ENCODE results near the gene CIDEC. TPM values are rescaled to one million over a fixed set of nuclear protein-coding genes. Genes with fewer than 3 reads are reported as not detected.
"Not testable (repeated sequence)": the region's sequence is repeated elsewhere in the genome, so short reads cannot be mapped to it uniquely, and the experiment has no call there.

CIDEC gene
- total and polyA plus RNA-seq, 9 of the 15 experiments (the other 6 are each of a cell fraction or from before 2014, with no cell fraction given): not detected

DNA sequence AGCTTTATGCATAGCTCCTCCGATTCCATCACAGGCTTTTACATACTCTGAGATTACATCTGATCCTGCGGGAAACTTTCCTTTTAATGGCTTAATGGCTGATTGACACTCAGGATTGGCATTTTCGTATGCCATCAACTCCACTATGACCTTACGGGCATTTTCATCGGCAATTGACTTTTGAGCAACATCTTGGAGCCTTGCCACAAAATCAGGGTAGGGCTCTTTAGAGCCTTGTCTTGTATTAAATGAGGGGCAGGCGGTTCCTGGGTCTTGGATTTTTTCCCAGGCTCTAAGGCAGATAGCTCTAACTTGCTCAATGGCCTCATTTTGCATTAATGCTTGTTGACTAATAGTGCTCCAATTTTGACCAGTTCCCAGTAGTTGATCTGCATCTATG is 28.1 kb downstream of the CIDEC start:
- H3K27ac ChIP-seq (ENCODE audit: extremely low read depth, low read depth, low read length); H3K79me2 ChIP-seq (ENCODE audit: control insufficient read depth, insufficient read depth, low read length); H3K4me1 ChIP-seq (replicated peaks in 1 of 2; ENCODE audit: control insufficient read depth in 2 of 2, insufficient read depth in 2 of 2, low read length in 2 of 2); DNase-seq (ENCODE audit: extremely low read depth in 1 of 4, low spot score in 3 of 4); H4K20me1 ChIP-seq (replicated peaks; ENCODE audit: control insufficient read depth, insufficient read depth, low read length); H3K9me1 ChIP-seq (ENCODE audit: control insufficient read depth, insufficient read depth, low read length); H3K9me3 ChIP-seq (replicated peaks; ENCODE audit: control insufficient read depth, insufficient read depth, low read depth, low read length); FAIRE-seq; BruUV-seq (replicated peaks); H3K4me3 ChIP-seq; H2AFZ ChIP-seq (ENCODE audit: low read depth, low read length); H3K36me3 ChIP-seq (ENCODE audit: control insufficient read depth, insufficient read depth, low read length); H3K27me3 ChIP-seq (ENCODE audit: control insufficient read depth in 2 of 2, insufficient read depth in 2 of 2, low read length in 2 of 2); CTCF ChIA-PET (ENCODE audit: low intra/inter-chr PET ratio); H3K4me2 ChIP-seq (ENCODE audit: insufficient read depth, low read length); ATAC-seq; H3K9ac ChIP-seq (ENCODE audit: insufficient read depth in 1 of 2, low read depth in 2 of 2, low read length in 2 of 2); in situ Hi-C loops (cut with MboI): not testable (repeated sequence)
- TF ChIP-seq NFIC (IDR thresholded peaks at IDR 0.05): peak; percentile 19; the same call in 1 of the 2 replicates
- 39% methylated on average over 6 of the region's 6 CpGs for WGBS (ENCODE audit: insufficient coverage, low coverage, missing lambda C conversion rate)
- intact Hi-C loops (cut with micrococcal nuclease): loop anchor here (1.0 kb wide), 1 partner anchor 470 kb away; no protein-coding TSS in a partner anchor
- POLR2A ChIA-PET: interaction anchor here (0.8 to 1.0 kb wide), 2 partner anchors 9 to 20 kb away, joined by 3 to 4 read pairs; partner anchors contain the start of gene RPUSD3

DNA sequence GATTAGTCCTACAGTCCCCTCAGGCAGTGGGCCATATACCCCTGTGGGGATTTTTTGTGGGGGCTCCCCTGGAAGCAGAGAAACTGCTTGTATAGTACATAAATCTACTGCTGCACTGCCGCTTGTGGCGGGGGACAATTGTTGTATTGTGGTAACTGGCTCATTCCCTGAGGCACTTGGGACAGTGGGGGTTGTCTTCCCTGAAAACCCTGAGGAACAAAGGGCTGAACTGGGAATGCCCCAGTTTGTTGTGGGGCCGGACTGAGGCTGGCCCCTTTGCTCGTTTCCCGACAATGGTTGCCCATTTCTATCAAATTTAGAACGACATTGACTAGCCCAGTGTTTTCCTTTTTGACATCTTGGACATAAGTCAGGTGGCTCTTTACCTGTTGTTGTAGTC is 28.7 kb downstream of the CIDEC start:
- H3K9me1 ChIP-seq (ENCODE audit: control insufficient read depth, insufficient read depth, low read length); in situ Hi-C loops (cut with MboI); H3K4me2 ChIP-seq (ENCODE audit: insufficient read depth, low read length); H3K9ac ChIP-seq (ENCODE audit: insufficient read depth in 1 of 2, low read depth in 2 of 2, low read length in 2 of 2); H2AFZ ChIP-seq (ENCODE audit: low read depth, low read length); BruUV-seq (replicated peaks); H3K27me3 ChIP-seq (ENCODE audit: control insufficient read depth in 2 of 2, insufficient read depth in 2 of 2, low read length in 2 of 2); ATAC-seq; H4K20me1 ChIP-seq (replicated peaks; ENCODE audit: control insufficient read depth, insufficient read depth, low read length); intact Hi-C loops (cut with micrococcal nuclease); H3K4me1 ChIP-seq (replicated peaks in 1 of 2; ENCODE audit: control insufficient read depth in 2 of 2, insufficient read depth in 2 of 2, low read length in 2 of 2); H3K9me3 ChIP-seq (replicated peaks; ENCODE audit: control insufficient read depth, insufficient read depth, low read depth, low read length); FAIRE-seq; H3K27ac ChIP-seq (ENCODE audit: extremely low read depth, low read depth, low read length); H3K4me3 ChIP-seq; DNase-seq (ENCODE audit: extremely low read depth in 1 of 4, low spot score in 3 of 4); H3K79me2 ChIP-seq (ENCODE audit: control insufficient read depth, insufficient read depth, low read length); H3K36me3 ChIP-seq (ENCODE audit: control insufficient read depth, insufficient read depth, low read length): not testable (repeated sequence)
- ChIA-PET POLR2A (interaction anchor here (0.8 to 1.0 kb wide), 2 partner anchors 8 to 20 kb away, joined by 3 to 4 read pairs; partner anchors contain the start of gene RPUSD3), CTCF (ENCODE audit: low intra/inter-chr PET ratio) (interaction anchor here (0.6 kb wide), 1 partner anchor 83 kb away, joined by 5 read pairs; no protein-coding TSS in a partner anchor)
- 15% methylated on average over 6 of the region's 6 CpGs for WGBS (ENCODE audit: insufficient coverage, low coverage, missing lambda C conversion rate)
